Endothelial cell (in vitro differentiated cells): Measurements from ENCODE around the gene ELP4. TPM values are rescaled to one million over a fixed set of nuclear protein-coding genes. Genes with fewer than 3 reads are reported as not detected.

Experiments used
- DNase-seq: peaks from one replicate; pipeline ENCODE4 v3.0.0; 2021; ENCODE audit warnings: low spot score
- H3K27ac Mint-ChIP-seq: one replicate; pipeline ENCODE4 v1.8.0; 2021; ENCODE audit warnings: mixed read lengths, inconsistent platforms; ENCODE audit not compliant: unreplicated experiment
- H3K27me3 Mint-ChIP-seq: one replicate; pipeline ENCODE4 v1.8.0; 2021; ENCODE audit warnings: mild to moderate bottlenecking, moderate library complexity, mixed read lengths, inconsistent platforms; ENCODE audit not compliant: unreplicated experiment
- H3K36me3 Mint-ChIP-seq: one replicate; pipeline ENCODE4 v1.8.0; 2021; ENCODE audit warnings: mild to moderate bottlenecking, low read depth, mixed read lengths, inconsistent platforms; ENCODE audit not compliant: unreplicated experiment
- H3K4me1 Mint-ChIP-seq: one replicate; pipeline ENCODE4 v1.8.0; 2021; ENCODE audit warnings: mild to moderate bottlenecking, mixed read lengths, inconsistent platforms; ENCODE audit not compliant: unreplicated experiment
- H3K4me3 Mint-ChIP-seq: one replicate; pipeline ENCODE4 v1.8.0; 2021; ENCODE audit warnings: mild to moderate bottlenecking, mixed read lengths, inconsistent platforms; ENCODE audit not compliant: unreplicated experiment
- H3K9me3 Mint-ChIP-seq: one replicate; pipeline ENCODE4 v1.8.0; 2021; ENCODE audit warnings: mixed read lengths, inconsistent platforms; ENCODE audit not compliant: unreplicated experiment
- total RNA-seq: library from RNA; stranded (reverse); fragmentation: NEBNext Ultra II Directional; extraction: Animal tissue kit (Norgen Biotek cat#: 25700); gene quantifications from one replicate; pipeline ENCODE4 v1.2.1, GENCODE V29; 2021; ENCODE audit not compliant: unreplicated experiment
- TF ChIP-seq, protein P1 (sequence below): fragments of 200-600 bp; sonication (generic); IDR thresholded peaks from one replicate; pipeline ENCODE4 v1.5.0; 2021; ENCODE audit warnings: antibody characterized with exemption; ENCODE audit not compliant: unreplicated experiment

ELP4 gene
- total RNA-seq, 1 donor from 2014 or later: 9.5 TPM

DNA sequence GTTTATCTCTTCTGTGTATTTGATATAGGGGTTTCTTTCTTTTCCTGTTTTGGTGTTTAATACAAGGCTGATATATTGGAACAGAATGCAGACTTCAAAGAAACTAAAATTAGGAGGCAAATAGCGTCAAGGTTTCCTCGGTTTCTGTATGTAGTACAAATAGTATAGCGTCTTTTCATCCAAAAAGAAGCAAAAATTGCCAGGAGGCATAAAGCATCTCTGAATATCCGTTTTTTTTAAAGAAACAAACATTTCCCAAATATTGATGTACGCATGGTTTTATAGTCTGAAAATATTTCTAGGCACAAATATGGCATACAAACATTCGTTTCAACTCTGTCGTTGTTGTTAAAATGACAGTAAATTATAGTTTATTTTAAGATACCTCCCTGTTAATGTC, 318.6 kb downstream of the ELP4 start:
- no peak for DNase-seq
- H3K9me3 Mint-ChIP-seq: no peaks in the 10 kb centered on the region
- no peak overlapping the region for H3K4me3 Mint-ChIP-seq
- peaks cover 22% of the 10 kb centered on the region for H3K27me3 Mint-ChIP-seq
- peaks cover 3% of the 10 kb centered on the region for H3K36me3 Mint-ChIP-seq
- TF ChIP-seq, protein P1, sequence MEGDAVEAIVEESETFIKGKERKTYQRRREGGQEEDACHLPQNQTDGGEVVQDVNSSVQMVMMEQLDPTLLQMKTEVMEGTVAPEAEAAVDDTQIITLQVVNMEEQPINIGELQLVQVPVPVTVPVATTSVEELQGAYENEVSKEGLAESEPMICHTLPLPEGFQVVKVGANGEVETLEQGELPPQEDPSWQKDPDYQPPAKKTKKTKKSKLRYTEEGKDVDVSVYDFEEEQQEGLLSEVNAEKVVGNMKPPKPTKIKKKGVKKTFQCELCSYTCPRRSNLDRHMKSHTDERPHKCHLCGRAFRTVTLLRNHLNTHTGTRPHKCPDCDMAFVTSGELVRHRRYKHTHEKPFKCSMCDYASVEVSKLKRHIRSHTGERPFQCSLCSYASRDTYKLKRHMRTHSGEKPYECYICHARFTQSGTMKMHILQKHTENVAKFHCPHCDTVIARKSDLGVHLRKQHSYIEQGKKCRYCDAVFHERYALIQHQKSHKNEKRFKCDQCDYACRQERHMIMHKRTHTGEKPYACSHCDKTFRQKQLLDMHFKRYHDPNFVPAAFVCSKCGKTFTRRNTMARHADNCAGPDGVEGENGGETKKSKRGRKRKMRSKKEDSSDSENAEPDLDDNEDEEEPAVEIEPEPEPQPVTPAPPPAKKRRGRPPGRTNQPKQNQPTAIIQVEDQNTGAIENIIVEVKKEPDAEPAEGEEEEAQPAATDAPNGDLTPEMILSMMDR: no peak
- H3K27ac Mint-ChIP-seq: no peak overlapping the region
- H3K4me1 Mint-ChIP-seq: peaks cover 9% of the 10 kb centered on the region

DNA sequence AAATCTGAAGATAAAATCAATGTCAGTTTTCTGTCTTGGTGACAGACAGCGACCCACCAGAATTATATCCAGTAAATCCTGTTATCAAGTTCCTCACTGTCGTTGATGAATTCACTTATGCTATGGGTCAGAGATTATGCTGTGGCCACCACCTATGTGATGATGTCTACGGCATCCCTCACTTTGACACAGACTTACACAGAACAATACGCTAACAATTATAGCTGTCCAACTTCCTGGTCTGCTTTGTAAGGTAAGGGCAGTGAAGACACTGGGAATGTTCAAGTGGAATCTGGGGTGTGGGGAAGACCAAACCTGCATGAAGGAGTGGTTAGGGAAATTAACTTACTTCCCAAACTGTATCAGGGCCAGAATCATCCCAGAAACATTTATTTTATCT, 320.8 kb downstream of the ELP4 start:
- H3K36me3 Mint-ChIP-seq: peaks cover 3% of the 10 kb centered on the region
- peaks cover 9% of the 10 kb centered on the region for H3K4me1 Mint-ChIP-seq
- TF ChIP-seq, protein P1: no peak
- H3K27ac Mint-ChIP-seq: no peak overlapping the region
- H3K4me3 Mint-ChIP-seq: no peak overlapping the region
- DNase-seq: no peak
- peaks cover 16% of the 10 kb centered on the region for H3K27me3 Mint-ChIP-seq
- no peaks in the 10 kb centered on the region for H3K9me3 Mint-ChIP-seq

DNA sequence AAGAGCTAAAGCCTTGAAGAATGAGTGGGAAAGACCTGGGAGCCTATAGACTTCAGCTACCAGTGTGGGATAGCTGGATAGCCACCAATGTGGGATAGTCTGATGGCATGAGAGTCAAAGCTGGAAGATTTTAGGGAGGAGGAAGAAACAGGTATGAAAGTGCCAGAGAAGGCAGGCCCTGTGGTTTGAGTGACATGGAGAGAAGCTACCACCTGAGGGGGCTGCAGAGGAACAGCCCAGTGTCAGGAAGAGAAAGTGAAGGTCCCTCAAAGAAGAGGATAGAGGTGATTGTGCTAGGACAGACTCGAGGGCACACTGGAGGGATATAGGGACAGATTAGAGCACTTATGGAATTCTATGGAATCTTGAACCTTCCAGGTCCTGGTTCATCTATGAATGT, 324.7 kb downstream of the ELP4 start:
- H3K9me3 Mint-ChIP-seq: no peaks in the 10 kb centered on the region
- no peaks in the 10 kb centered on the region for H3K4me1 Mint-ChIP-seq
- no peak overlapping the region for H3K4me3 Mint-ChIP-seq
- no peak overlapping the region for H3K27ac Mint-ChIP-seq
- TF ChIP-seq, protein P1: no peak
- no peak for DNase-seq
- no peaks in the 10 kb centered on the region for H3K36me3 Mint-ChIP-seq
- peaks cover 1% of the 10 kb centered on the region for H3K27me3 Mint-ChIP-seq

Other genes with a start within 250 kb of the ELP4 start
- 0.44 TPM for gene DCDC1, start 140.0 kb upstream of the ELP4 start, total RNA-seq
- 11.1 TPM for gene DNAJC24, start 139.9 kb upstream of the ELP4 start, total RNA-seq
- 20.9 TPM for gene IMMP1L, start 145 bp upstream of the ELP4 start, total RNA-seq